Stimulated activated naive CD8-positive, alpha-beta T cell treated with anti-CD3 and anti-CD28 coated beads, Interleukin-15, amount 100 ng/mL, for 72 hours (primary cell): ENCODE measurements around the gene ADK.
A peak's percentile ranks its signal among the peaks of the same experiment; 100 is the strongest.

ENCODE experiments used
- ATAC-seq: fragments of 150-1000 bp; cut with Tn5 transposase; 2 replicates; pipeline ENCODE4 v1.10.0; 2021; ENCODE audit warnings: mild to moderate bottlenecking, moderate library complexity
- DNase-seq, 2 donors: peaks; one replicate each; pipeline ENCODE4 v3.0.0; 2021 to 2022
- H3K27ac Mint-ChIP-seq, 2 donors: one replicate each; pipeline ENCODE4 v1.8.0; 2022; ENCODE audit warnings: mild to moderate bottlenecking in 2 of 2, mixed read lengths in 2 of 2, moderate library complexity in 2 of 2
- H3K27me3 Mint-ChIP-seq: one replicate; pipeline ENCODE4 v1.8.0; 2022; ENCODE audit warnings: mixed read lengths
- H3K4me1 Mint-ChIP-seq: one replicate; pipeline ENCODE4 v1.8.0; 2022; ENCODE audit warnings: mild to moderate bottlenecking, mixed read lengths
- H3K4me3 Mint-ChIP-seq, 2 donors: one replicate each; pipeline ENCODE4 v1.8.0; 2022; ENCODE audit warnings: mild to moderate bottlenecking in 2 of 2, mixed read lengths in 2 of 2, moderate library complexity in 1 of 2
- H3K9me3 Mint-ChIP-seq, 2 donors: one replicate each; pipeline ENCODE4 v1.8.0; 2022; ENCODE audit warnings: mixed read lengths in 2 of 2

The ADK gene

DNA sequence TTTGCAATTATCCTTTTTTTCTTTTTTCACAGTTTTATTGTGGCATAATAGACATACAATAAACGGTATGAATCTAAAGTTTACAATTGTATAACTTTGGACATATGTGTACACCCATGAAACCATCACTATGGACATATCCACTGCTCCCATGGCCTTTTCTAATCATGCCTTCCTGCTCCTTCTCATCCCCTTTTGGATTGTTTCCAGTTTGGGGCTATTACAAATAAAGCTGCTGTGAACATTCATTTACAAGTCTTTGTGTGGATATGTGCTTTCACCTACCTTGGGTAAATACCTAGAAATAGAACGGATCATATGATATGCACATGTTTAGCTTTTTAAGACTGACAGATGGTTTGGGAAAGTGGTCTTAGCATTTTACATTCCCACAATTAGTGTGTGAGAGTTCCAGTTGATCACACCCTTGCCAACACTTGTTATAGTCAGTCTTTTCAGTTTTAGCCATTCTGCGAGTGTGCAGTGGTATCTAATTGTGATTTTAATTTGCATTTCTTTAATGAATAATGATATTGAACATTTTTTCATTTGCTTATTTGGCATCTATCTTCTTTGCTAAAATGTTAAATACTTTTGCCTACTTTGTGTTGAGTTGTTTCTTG is 554.4 kb downstream of the ADK start:
- Mint-ChIP-seq H3K27ac (no peak overlapping the region), H3K9me3 (no peaks in the 10 kb centered on the region), H3K4me3 (no peak overlapping the region), H3K4me1 (no peaks in the 10 kb centered on the region), H3K27me3 (no peaks in the 10 kb centered on the region)
- no peak for ATAC-seq
- no peak for DNase-seq

DNA sequence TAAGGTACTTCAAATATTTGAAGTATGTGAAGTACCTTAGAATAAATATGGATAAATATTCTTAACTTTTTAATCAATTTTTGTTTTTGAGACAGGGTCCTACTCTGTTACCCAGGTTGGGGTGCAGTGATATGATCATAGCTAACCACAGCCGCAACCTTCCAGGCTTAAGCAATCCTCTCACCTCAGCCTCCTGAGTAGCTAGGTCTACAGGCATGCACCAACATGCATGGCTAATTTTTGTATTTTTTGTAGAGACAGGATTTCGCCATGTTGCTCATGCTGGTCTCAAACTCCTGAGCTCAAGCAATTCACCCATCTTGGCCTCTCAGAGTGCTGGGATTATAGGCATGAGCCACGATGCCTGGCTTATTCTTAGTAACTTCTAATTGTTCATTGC is 555.9 kb downstream of the ADK start:
- DNase-seq (no peak), ATAC-seq (no peak)
- Mint-ChIP-seq H3K4me3 (no peak overlapping the region), H3K9me3 (no peaks in the 10 kb centered on the region), H3K27ac (no peak overlapping the region), H3K27me3 (no peaks in the 10 kb centered on the region), H3K4me1 (no peaks in the 10 kb centered on the region)

DNA sequence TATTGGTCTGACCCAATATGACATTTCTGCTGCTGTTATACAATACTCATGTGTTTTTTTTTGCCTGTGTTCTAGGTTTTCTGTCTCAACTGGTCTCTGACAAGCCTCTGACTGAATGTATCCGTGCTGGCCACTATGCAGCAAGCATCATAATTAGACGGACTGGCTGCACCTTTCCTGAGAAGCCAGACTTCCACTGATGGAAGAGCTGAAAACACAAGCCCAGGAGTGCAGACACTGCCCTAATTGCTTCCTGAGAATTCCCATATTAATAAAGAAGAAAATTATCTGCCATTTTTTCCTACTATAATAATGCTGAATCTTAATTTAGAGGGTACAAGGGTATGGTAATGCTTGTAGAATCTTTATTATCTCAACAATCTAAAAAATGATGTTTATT is 557.2 kb downstream of the ADK start:
- Mint-ChIP-seq H3K9me3 (no peaks in the 10 kb centered on the region), H3K4me3 (no peak overlapping the region), H3K27me3 (no peaks in the 10 kb centered on the region), H3K4me1 (no peaks in the 10 kb centered on the region), H3K27ac (no peak overlapping the region)
- DNase-seq (no peak), ATAC-seq (no peak)

DNA sequence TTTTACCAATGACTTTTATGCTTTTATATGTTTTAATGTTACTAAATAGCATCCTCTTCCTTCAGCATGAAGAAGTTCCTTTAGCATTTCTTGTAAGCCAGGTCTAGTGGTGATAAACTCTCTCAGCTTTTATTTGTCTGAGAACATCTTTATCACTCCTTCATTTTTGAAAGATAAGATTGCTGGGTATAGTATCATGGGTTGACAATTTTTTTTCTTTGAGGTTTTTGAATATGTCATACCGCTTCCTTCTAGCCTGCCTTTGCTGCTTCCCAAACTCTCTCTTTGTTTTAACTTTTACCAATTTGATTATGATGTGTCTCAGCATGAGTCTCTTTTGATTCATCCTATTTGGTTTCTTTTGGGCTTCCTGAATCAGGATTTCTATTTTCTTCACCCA is 567.2 kb downstream of the ADK start:
- ATAC-seq (no peak), DNase-seq (no peak)
- Mint-ChIP-seq H3K27me3 (no peaks in the 10 kb centered on the region), H3K4me3 (no peak overlapping the region), H3K9me3 (peaks cover 45 to 51% of the 10 kb centered on the region in 2 donors), H3K4me1 (no peaks in the 10 kb centered on the region), H3K27ac (no peak overlapping the region)

DNA sequence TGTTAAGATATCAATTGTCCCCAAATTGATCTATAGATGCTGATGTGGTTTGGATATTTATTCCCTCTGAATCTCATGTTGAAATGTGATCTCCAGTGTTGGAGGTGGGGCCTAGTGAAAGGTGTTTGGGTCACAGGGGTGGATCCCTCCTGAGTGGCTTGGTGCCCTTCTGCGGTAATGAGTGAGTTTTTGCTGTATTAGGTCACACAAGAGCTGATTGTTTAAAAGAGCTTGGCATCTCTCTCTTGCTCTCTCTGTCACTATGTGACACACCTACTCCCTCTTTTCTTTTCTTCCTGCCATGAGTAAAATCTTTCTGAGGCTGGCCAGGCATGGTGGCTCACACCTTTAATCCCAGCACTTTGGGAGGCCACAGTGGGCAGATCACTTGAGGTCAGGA is 577.2 kb downstream of the ADK start:
- Mint-ChIP-seq H3K9me3 (peaks cover 8 to 15% of the 10 kb centered on the region in 2 donors), H3K4me3 (no peak overlapping the region), H3K27me3 (no peaks in the 10 kb centered on the region), H3K4me1 (no peaks in the 10 kb centered on the region), H3K27ac (no peak overlapping the region)
- DNase-seq, result no peak
- ATAC-seq, result no peak

DNA sequence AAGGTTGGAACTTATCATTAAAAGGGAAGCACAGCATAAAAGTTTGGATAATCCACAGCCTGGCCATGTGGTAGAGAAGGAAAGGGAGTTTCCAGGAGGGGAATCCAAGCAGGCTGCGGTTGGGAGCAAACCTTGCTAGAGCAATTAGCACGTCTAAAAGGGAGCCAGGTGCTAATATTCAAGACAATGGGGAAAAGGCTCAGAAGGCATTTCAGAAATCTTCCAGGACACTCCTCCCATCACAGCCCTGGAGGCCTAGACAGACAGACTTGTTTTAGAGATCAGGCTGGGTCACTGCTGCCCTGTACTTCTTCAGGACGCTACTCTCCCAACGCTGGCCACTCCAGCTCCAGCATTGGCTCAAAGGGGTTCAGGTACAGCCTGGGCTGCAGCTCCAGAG is 579.2 kb downstream of the ADK start:
- H3K27ac Mint-ChIP-seq, result no peak overlapping the region
- ATAC-seq, result no peak
- H3K27me3 Mint-ChIP-seq, result no peaks in the 10 kb centered on the region
- no peak overlapping the region for H3K4me3 Mint-ChIP-seq
- no peaks in the 10 kb centered on the region for H3K4me1 Mint-ChIP-seq
- DNase-seq, result no peak
- H3K9me3 Mint-ChIP-seq, result peaks cover 9 to 14% of the 10 kb centered on the region in 2 donors

DNA sequence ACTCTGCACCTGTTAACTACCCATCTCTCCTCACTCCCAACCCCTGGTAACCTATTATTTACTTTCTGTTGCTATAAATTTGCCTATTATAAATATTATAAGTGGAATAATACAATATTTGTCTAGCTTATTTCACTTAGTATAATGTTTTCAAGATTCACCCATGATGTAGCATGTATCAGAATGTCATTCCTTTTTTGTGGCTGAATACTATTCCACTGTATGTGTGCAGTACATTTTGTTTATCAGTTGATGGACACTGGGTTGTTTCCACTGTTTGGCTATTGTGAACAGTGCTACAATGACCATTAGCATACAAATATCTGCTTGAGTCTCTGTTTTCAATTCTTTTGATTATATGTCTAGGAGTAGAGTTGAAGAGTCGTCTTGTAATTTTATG is 582.6 kb downstream of the ADK start:
- H3K4me3 Mint-ChIP-seq, result no peak overlapping the region
- ATAC-seq (no peak), DNase-seq (no peak)
- no peak overlapping the region for H3K27ac Mint-ChIP-seq
- H3K27me3 Mint-ChIP-seq, result no peaks in the 10 kb centered on the region
- peaks cover 7% of the 10 kb centered on the region for H3K4me1 Mint-ChIP-seq
- peaks cover 9 to 14% of the 10 kb centered on the region in 2 donors for H3K9me3 Mint-ChIP-seq

DNA sequence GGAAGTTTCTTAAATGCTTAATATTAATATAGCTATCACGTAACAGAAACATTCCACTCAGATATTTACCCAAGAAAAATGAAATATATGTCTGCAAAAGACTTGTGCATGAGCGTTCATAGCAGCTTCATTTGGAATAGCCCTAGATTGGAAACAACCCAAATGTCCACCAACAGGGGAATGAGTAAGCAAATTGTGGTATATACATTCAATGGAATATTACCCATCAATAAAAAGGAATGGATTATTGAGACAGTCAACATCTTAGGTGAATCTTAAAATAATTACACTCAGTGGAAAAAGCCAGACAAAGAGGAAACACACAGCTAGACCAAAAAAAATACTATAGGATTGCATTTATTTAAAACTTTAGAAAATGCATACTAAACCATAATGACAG is 585.0 kb downstream of the ADK start:
- Mint-ChIP-seq H3K9me3 (peaks cover 5 to 14% of the 10 kb centered on the region in 2 donors), H3K27me3 (no peaks in the 10 kb centered on the region), H3K4me1 (peaks cover 19% of the 10 kb centered on the region), H3K27ac (no peak overlapping the region), H3K4me3 (no peak overlapping the region)
- ATAC-seq (no peak), DNase-seq (no peak)

DNA sequence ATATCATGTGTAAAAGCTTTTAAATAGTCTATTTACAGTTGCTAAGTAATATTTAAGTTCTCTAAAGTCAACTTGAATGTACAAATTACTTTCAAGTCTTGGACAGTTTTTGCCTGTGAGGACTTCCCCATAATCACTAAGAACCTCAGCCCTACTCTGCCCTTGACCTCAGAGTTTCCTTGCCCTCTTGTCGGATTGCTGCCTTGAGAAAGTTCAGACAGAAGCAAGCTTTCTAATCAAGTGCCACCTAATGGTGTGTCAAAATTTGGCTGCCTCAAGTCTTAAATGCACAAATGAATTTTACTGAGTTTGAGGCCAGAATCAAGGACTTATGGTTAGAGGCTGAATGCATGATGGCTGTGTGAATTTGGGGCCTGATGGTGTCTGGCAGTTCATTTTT is 587.0 kb downstream of the ADK start:
- ATAC-seq (no peak), DNase-seq (no peak)
- Mint-ChIP-seq H3K27ac (no peak overlapping the region), H3K4me1 (peaks cover 19% of the 10 kb centered on the region), H3K9me3 (peaks cover 5 to 6% of the 10 kb centered on the region in 2 donors), H3K4me3 (no peak overlapping the region), H3K27me3 (no peaks in the 10 kb centered on the region)

DNA sequence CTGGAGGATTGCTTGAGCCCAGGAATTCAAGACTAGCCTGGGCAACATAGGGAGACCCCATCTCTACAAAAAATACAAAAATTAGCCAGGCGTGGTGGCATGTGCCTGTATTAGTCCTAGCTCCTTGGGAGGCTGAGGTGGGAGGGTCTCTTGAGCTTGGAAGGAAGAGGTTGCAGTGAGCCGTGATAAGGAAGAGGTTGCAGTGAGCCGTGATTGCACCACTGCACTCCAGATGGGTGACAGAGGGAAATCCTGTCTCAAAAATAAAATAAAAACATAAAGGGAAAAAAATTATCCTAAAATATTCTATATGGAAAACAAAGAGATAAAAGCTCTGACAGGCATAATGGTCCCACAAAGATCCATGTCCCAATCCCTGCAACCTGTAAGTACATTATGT is 587.5 kb downstream of the ADK start:
- peaks cover 19% of the 10 kb centered on the region for H3K4me1 Mint-ChIP-seq
- peaks cover 4 to 5% of the 10 kb centered on the region in 2 donors for H3K9me3 Mint-ChIP-seq
- no peak overlapping the region for H3K4me3 Mint-ChIP-seq
- DNase-seq (no peak), ATAC-seq (no peak)
- H3K27ac Mint-ChIP-seq, result peak overlapping the region in 1 of 2 donors; percentile 55
- no peaks in the 10 kb centered on the region for H3K27me3 Mint-ChIP-seq

DNA sequence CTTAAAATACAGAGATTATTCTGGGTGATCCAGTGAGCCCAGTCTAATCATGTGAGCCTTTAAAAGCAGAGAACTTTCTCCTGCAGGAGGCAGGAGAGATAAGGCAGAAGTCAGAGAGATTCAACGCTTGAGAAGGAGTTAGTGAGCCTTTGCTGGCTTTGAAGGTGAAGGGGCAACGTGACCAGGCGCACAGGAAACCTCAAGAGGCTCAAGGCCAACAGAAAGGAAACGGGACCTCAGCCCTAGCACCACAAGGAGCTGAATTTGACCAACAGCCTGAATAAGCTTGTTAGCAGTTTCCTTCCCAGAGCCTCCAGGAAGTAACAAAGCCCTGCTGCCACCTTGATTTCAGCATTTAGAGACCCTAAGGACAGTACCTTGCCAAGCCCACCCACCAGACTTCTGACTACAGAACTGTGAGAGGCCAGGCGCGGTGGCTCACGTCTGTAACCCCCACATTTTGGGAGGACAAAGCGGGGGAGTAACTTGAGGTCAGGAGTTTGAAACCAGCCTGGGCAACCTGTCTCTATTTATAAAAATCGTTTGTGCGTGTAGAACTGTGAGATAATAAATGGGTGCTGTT is 588.1 kb downstream of the ADK start:
- DNase-seq, result peak; percentile 26 to 59
- H3K4me3 Mint-ChIP-seq, result peak overlapping the region; percentile 28 to 30

DNA sequence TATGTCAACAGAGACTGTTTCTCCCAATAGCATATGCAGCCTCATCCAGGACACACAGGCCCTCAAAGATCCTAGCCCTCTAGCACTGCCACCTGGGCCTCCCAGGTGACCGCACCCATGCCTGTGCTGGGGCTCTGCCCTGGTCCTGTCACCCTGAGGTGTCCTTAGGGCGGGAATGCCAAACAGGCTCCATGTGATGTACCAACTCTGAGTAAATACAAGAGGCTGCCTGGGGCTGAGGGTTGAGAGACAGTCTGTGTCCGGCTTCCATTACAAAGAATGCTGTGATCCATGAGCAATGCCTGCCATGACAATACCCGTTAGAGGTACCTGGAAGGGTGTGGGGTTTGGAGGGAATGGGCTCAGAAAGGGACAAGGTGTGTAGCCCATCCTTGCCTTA is 592.4 kb downstream of the ADK start:
- DNase-seq, result no peak
- no peak for ATAC-seq
- H3K9me3 Mint-ChIP-seq, result no peaks in the 10 kb centered on the region
- H3K27me3 Mint-ChIP-seq, result no peaks in the 10 kb centered on the region
- no peak overlapping the region for H3K4me3 Mint-ChIP-seq
- peaks cover 14% of the 10 kb centered on the region for H3K4me1 Mint-ChIP-seq
- H3K27ac Mint-ChIP-seq, result no peak overlapping the region

More for the DNA sequence above, 588.1 kb downstream of the ADK start:
- H3K9me3 Mint-ChIP-seq, result no peaks in the 10 kb centered on the region
- H3K27me3 Mint-ChIP-seq, result no peaks in the 10 kb centered on the region
- peaks cover 19% of the 10 kb centered on the region for H3K4me1 Mint-ChIP-seq
- ATAC-seq, result peak; percentile 91
- peak overlapping the region; percentile 72 to 86 for H3K27ac Mint-ChIP-seq

DNA sequence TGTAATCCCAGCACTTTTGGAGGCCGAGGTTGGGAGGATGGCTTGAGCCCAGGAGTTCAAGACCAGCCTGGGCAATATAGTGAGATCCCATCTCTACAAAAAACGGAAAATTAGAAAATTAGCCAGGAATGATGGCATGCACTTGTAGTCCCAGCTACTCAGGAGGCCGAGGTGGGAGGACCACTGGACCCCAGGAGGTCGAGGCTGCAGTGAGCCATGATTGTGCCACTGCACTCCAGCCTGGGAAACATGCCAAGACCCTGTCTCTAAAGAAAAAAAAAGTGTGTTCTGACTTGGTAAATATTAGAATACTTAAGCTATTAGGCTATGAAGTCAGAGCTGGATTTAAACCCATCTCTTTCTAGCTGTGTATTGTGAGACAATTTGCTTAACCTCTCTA is 594.4 kb downstream of the ADK start:
- Mint-ChIP-seq H3K27ac (no peak overlapping the region), H3K9me3 (no peaks in the 10 kb centered on the region), H3K4me1 (peaks cover 2% of the 10 kb centered on the region), H3K27me3 (no peaks in the 10 kb centered on the region), H3K4me3 (no peak overlapping the region)
- no peak for ATAC-seq
- no peak for DNase-seq

DNA sequence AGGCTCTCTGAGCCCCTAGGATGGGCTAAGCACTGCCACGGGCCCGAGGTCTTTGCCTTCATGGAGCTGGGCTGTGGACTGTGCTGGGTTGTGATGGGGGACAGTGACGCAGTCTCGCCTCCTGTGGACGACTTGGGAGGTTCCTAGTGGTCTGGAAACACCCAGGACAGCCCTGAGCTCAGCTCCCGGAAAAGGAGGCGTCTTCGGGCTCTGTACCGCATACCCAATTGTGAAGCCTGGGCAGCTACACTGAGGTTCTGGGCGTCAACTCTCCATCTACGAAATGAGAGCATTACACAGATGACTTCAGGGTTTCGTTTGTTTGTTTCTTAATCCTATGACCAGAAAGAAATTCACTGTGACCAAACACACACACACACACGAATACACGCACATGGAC is 595.8 kb downstream of the ADK start:
- Mint-ChIP-seq H3K4me1 (peaks cover 16% of the 10 kb centered on the region), H3K27ac (no peak overlapping the region), H3K9me3 (no peaks in the 10 kb centered on the region), H3K27me3 (no peaks in the 10 kb centered on the region), H3K4me3 (no peak overlapping the region)
- ATAC-seq (no peak), DNase-seq (no peak)

DNA sequence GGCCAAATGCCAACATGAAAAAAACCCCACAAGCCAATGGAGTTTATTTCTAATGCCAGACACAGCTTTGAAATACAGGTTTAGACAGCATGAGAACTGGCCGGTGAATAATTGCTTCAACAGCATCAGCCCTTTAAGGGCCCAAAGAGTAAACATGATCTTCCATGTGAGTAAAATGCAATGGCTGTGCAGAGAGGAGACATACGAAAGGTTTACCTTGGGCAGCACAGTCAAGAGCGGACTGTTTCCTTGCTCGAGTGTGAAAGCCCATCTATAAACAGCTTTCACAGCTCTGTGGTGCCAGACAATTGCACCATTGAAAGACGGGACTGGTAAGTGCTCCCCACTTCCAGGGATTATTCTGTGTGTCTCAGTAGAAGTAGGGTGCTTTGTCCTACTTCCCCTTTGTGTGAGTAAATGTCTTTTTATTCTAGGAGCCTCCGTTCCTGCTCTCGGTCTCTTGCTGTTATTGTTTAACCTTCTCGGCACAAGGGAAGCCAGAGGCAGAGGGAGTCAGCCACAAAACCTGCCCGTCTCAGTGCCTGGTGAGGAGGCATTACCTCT is 597.5 kb downstream of the ADK start:
- ATAC-seq (no peak), DNase-seq (no peak)
- Mint-ChIP-seq H3K27ac (no peak overlapping the region), H3K4me3 (no peak overlapping the region), H3K27me3 (no peaks in the 10 kb centered on the region), H3K4me1 (peaks cover 19% of the 10 kb centered on the region), H3K9me3 (no peaks in the 10 kb centered on the region)

DNA sequence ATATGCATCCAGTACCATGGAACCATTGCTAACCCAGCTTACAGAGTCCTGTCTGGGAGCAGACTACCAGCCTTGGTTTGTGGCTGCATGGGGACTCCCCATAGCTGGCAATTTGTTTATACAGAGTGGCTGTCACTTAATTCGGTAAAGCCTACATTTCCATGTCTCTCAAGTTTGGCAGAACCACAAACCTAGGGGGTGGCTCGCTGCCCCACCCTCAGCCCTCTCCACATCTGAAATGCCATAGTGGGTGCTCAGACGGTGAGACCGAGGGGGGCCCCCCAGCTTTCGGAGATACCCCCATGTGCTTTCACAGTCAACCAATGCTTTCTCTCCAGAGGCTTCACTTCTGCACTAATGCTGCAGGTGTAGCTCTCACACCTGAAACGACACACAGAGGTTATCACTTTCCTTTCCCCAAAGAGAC is 599.8 kb downstream of the ADK start:
- DNase-seq, result peak; percentile 42 to 66
- no peaks in the 10 kb centered on the region for H3K9me3 Mint-ChIP-seq
- ATAC-seq, result peak; percentile 97
- H3K27ac Mint-ChIP-seq, result no peak overlapping the region
- H3K27me3 Mint-ChIP-seq, result no peaks in the 10 kb centered on the region
- H3K4me1 Mint-ChIP-seq, result peaks cover 28% of the 10 kb centered on the region
- H3K4me3 Mint-ChIP-seq, result peak overlapping the region; percentile 51 to 72
